Muscle layer of duodenum (tissue), 2 donors: ENCODE results near the gene SCARB2.
A peak's percentile ranks its signal among the peaks of the same experiment; 100 is the strongest.

Source experiments
- H3K27ac ChIP-seq: one replicate; pipeline ENCODE4 v1.7.0; 2013; ENCODE audit warnings: mild to moderate bottlenecking, low read length
- H3K27me3 ChIP-seq: one replicate; pipeline ENCODE4 v1.7.0; 2013; ENCODE audit warnings: low read depth, mild to moderate bottlenecking, control low read depth, low read length
- H3K36me3 ChIP-seq, 2 donors: one replicate each; pipeline ENCODE4 v1.7.0; 2013; ENCODE audit warnings: low read length in 2 of 2, control low read depth in 1 of 2, mild to moderate bottlenecking in 1 of 2; ENCODE audit not compliant: insufficient read depth in 2 of 2, control insufficient read depth in 1 of 2
- H3K4me1 ChIP-seq, 2 donors: one replicate each; pipeline ENCODE4 v1.7.0; 2013; ENCODE audit warnings: low read length in 2 of 2, mild to moderate bottlenecking in 2 of 2, control low read depth in 1 of 2, moderate library complexity in 1 of 2; ENCODE audit not compliant: insufficient read depth in 2 of 2, control insufficient read depth in 1 of 2
- H3K4me3 ChIP-seq, 2 donors: one replicate each; pipeline ENCODE4 v1.7.0; 2013; ENCODE audit warnings: low read length in 2 of 2, low read depth in 1 of 2, mild to moderate bottlenecking in 1 of 2
- H3K9me3 ChIP-seq, 2 donors: one replicate each; pipeline ENCODE4 v1.7.0; 2013; ENCODE audit warnings: low read length in 2 of 2, control low read depth in 1 of 2, mild to moderate bottlenecking in 1 of 2; ENCODE audit not compliant: control insufficient read depth in 1 of 2
- donor health status: healthy.

SCARB2 gene

DNA sequence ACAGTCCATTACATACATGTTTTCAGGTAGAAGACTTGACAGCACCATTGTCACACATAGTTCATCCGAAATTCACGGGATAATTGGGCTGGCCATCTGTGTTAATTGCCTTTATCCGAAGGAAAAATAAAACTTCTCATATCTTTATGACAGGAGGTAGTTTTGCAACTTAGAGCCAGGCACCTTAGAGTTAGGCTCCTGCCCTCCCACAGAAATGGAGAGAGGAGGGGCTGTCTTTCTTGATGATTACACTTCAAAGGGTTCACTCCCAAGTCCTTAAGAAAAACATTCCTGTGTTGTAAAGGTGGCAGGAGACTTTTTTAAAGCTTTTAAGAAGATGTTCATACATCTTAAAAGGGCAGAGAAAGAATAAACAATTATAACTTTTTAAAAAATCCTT lies 10.5 kb upstream of the SCARB2 start:
- Histone ChIP-seq H3K36me3 (no peaks in the 10 kb centered on the region), H3K27ac (no peak overlapping the region), H3K4me3 (no peak overlapping the region), H3K27me3 (no peaks in the 10 kb centered on the region), H3K4me1 (peaks cover 0 to 4% of the 10 kb centered on the region in 2 donors), H3K9me3 (no peaks in the 10 kb centered on the region)

DNA sequence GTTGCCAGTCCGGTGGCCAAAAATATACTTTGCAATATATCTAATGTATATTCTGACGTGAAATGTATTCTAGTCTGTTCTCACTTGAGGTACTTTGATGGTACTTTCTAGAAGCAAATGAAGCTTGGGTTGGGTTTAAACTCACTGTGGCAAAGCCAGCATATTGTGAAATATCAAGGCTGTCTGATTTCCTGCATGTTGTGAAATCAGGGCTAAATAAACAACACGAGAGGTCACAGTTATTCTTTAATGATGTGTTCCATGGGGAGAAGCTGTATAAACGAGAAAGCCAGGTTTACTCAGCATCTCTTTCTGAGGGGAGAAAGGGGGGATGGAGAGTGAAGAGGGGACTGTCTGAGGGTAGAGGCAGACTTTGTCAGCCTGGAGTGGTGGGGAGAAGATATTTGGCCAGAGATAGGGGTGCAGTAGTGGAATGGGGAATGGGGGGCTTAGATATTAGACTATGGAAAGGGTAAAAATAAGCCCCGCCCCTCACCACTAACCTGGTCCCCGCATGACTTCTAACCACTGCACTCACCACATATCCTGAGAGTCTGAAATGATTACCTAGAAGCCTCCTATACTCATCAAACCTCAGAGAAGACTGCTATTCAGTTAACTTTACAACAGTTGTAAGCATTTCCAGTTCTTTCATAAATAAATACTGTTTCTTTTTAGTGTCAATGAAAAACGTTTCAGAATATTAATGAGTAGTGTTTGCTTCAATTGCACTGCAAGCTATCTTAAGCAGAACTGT lies 5.9 kb upstream of the SCARB2 start:
- Histone ChIP-seq H3K27ac (no peak overlapping the region), H3K27me3 (no peaks in the 10 kb centered on the region), H3K9me3 (no peaks in the 10 kb centered on the region), H3K4me1 (peaks cover 3 to 12% of the 10 kb centered on the region in 2 donors), H3K4me3 (no peak overlapping the region), H3K36me3 (no peaks in the 10 kb centered on the region)

DNA sequence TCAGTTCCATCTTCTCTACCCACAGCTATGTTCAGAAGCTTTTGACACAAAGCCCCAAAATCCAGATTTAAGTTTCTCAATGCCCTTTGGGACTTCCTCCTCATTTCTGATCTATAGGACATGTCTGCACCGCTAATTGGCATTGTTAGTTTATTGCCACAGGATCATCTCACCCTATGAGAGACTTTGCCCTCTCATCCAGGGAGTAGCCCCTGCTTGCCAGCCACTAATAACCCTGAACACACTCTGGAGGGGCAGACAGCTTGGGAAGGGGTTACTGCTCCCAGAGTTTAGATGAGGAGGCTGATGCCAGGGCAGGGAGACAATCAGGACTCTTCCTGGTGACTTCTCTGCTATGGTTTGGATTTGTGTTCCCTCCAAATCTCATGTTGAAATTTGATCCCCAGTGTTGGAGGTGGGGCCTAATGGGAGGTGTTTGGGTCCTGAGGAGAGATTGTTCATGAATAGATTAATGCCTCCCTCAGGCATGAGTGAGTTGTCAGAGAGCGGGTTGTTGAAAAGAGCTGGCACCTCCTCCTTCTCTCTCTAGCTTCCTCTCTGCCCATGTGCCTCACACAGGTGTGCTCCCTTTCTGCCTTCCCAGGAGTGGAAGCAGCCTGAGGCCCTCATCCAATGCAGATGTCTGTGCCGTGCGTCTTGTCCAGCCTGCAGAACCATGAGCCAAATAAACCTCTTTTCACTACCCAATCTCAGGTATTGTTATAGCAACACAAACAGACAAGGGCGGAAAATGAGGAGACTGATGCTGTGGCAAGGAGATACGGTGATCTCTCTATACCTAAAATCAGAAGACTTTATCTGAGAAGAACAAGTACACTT lies 3.6 kb upstream of the SCARB2 start:
- Histone ChIP-seq H3K27me3 (no peaks in the 10 kb centered on the region), H3K9me3 (no peaks in the 10 kb centered on the region), H3K27ac (no peak overlapping the region), H3K4me3 (no peak overlapping the region), H3K36me3 (no peaks in the 10 kb centered on the region), H3K4me1 (peaks cover 7 to 16% of the 10 kb centered on the region in 2 donors)

DNA sequence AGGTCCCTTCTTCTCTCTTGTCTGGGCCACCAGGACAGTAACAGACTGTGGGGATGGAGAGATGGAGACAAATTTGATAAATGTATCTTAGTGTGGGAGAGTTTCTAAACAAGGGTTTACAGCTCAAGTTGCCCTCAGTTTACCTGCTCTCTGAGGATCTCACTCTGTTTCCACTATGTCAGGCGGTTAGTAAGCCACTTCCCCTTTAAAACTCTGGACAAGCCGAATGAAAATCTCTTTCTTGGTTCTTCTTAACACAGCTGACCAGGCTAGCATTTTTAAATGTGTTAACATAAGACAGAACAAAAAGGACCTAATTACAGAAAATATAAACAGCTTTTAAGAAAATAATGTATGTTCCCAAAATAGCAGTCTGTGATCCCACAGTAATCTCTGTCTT lies 2.9 kb upstream of the SCARB2 start:
- H3K27me3 ChIP-seq = no peaks in the 10 kb centered on the region
- no peaks in the 10 kb centered on the region for H3K36me3 ChIP-seq
- H3K9me3 ChIP-seq = no peaks in the 10 kb centered on the region
- peaks cover 13 to 20% of the 10 kb centered on the region in 2 donors for H3K4me1 ChIP-seq
- H3K4me3 ChIP-seq = no peak overlapping the region
- H3K27ac ChIP-seq = no peak overlapping the region

DNA sequence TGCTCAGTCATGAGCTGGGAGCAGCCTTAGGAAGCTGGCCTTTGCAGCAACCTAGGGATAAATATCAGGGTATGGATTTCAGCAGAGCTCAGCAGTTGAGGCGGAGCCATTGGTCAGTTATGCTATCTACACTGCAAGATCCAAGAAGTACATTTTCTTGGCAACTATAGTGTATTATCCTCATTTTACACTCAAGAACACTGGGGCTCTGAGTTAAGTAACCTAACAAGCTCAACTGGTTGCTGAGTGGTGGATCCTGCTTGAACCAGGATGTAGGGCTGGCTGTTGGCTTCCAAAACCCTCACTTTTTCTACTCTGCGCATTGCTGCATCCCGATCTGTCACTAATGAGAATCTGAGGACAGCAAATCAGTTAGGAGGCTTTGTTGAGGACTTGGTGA lies 1.5 kb upstream of the SCARB2 start:
- no peaks in the 10 kb centered on the region for H3K36me3 ChIP-seq
- no peak overlapping the region for H3K27ac ChIP-seq
- H3K4me3 ChIP-seq = no peak overlapping the region
- no peaks in the 10 kb centered on the region for H3K27me3 ChIP-seq
- no peaks in the 10 kb centered on the region for H3K9me3 ChIP-seq
- H3K4me1 ChIP-seq = peaks cover 28 to 31% of the 10 kb centered on the region in 2 donors

DNA sequence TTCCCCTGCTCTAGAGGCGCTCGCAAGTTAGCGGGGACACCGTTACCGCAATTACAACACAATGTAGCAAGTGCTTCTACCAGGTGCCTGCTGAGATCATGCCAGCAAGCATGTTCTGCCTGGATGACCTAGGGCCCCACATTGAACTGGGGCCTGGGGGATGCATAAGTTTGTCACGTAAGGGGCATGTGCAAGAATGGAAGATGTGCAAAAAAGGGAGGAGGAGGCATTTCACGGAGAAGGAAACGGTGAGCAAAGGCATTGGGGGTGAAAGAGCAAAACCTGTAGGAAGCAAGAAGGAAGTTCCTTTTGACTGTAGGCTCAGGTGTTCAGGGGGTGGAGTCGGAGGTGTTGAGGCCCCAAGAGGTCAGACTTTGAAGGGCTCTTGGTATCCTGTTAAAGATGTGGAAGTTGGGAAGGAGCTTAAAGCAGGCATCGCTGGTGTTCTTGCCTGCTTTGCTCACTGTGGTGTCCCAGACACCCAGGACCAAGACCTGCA lies 602 bp upstream of the SCARB2 start:
- H3K36me3 ChIP-seq = no peaks in the 10 kb centered on the region
- peak overlapping the region; percentile 79 to 81 for H3K4me3 ChIP-seq
- no peaks in the 10 kb centered on the region for H3K9me3 ChIP-seq
- peak overlapping the region; percentile 94 for H3K27ac ChIP-seq
- peaks cover 33 to 35% of the 10 kb centered on the region in 2 donors for H3K4me1 ChIP-seq
- no peaks in the 10 kb centered on the region for H3K27me3 ChIP-seq

DNA sequence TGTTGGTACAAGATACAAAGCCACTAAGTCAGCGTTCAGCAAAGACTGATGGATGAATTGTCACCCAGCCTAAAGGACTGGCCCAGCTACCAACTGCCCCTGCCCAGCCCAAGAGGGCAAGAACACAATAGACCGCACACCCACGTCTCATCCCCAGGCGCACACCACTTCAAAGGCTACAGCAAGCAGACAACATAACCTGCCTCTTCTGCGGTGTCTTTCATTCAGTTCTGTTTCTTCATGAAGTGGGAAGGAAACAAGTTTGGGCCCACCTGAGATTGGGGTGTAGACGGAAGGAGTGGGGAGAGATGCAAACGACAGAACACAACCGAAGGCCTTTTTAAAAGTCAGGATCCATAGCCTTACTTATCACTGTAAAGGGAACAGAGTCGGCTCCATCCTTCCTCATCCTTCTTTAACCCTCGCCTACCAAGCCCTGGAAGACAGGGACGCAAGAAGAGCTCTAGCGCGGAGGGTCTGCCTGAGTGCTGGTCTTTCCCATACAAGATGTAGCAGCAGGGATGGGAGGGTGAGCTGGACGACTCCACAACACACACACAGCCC lies 691 bp downstream of the SCARB2 start:
- H3K27me3 ChIP-seq = no peaks in the 10 kb centered on the region
- peak overlapping the region; percentile 71 to 81 for H3K4me3 ChIP-seq
- no peaks in the 10 kb centered on the region for H3K36me3 ChIP-seq
- peaks cover 42 to 45% of the 10 kb centered on the region in 2 donors for H3K4me1 ChIP-seq
- H3K9me3 ChIP-seq = no peaks in the 10 kb centered on the region
- H3K27ac ChIP-seq = peak overlapping the region; percentile 94

DNA sequence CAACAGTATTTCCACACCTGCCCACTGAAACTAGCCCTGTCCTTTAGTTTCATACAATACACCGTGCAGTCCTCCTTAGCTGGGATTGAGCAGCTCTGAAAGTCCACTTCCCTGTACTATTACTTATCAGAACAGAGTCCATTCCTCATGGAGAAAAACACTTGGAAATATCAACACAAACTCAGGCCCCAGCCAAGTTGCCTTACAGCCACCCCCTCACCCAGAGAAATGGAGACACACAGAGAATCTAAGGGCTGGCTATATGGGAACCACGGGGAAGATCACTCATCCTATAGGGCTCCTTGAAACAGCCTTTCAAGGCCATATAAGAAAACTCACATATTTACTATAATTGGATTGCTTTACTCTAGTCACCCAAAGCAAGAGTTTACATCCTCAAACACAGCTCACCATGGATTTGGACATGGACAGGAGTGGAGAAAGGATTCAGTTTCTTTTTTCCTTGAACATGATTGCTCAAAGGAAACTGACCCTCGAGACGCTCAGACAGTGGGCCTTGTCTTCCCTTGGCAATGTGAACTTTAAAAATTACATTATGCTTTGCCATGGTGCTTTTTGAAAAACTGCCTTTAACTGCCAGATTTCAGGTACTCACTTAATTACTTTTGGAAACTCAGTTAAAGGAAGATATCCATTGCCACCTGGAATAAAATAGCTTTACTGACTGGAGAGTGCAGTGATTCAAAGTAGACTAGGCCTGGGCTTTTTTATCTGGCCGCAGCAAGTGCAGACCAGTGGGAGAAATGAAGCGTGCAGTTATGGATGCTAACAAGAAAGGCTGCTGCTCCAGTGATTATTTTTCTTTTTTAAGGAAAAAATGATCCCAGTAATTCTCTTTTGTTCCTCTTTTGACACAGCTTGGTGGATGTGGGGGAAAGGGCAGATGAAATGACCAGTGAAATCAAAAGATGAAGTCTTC lies 1.6 kb downstream of the SCARB2 start:
- H3K9me3 ChIP-seq = no peaks in the 10 kb centered on the region
- no peaks in the 10 kb centered on the region for H3K36me3 ChIP-seq
- peak overlapping the region; percentile 94 for H3K27ac ChIP-seq
- H3K4me3 ChIP-seq = peak overlapping the region; percentile 71 to 81
- peaks cover 50 to 54% of the 10 kb centered on the region in 2 donors for H3K4me1 ChIP-seq
- no peaks in the 10 kb centered on the region for H3K27me3 ChIP-seq

DNA sequence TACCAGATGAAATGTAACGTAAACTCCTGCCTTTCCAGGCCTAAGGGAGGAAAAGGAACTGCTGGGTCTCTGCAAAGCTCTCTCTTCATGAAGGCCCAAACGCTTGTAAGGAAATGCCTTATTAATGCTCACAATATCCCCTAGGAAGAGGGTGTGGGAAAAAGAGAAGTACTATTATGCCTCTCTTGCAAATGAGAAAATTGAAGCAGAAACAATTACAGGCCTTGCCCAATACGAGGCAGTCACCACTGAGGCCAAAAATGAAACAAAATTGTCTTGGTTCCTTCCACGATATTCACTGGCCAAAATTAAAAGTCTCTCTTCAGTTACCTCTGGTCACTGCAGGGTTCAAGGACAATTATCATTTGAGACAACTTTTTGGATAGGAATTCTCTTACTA lies 3.2 kb downstream of the SCARB2 start:
- Histone ChIP-seq H3K4me3 (peak overlapping the region; percentile 36 to 71), H3K4me1 (peaks cover 53 to 63% of the 10 kb centered on the region in 2 donors), H3K9me3 (no peaks in the 10 kb centered on the region), H3K27me3 (no peaks in the 10 kb centered on the region), H3K36me3 (peaks cover 0 to 10% of the 10 kb centered on the region in 2 donors), H3K27ac (peak overlapping the region; percentile 94)

DNA sequence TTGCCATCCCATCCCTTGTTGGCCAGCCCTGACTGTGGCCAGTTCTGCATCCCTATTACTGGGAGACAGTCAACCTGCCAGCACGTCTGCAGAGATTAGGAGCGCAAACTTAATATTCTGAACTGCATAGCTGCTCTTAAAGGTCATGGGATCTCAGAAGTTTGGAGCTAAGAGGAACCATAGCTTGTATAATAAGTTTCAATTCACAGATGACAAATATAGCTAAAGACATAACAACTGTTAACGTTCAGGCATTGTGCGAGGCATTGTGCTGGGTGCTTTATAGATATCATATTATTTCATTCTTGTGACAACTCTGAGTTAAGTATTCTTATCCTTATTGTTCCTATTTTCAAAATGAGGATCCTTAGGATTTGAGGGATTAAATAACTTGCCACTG lies 3.7 kb downstream of the SCARB2 start:
- Histone ChIP-seq H3K9me3 (no peaks in the 10 kb centered on the region), H3K36me3 (peaks cover 0 to 10% of the 10 kb centered on the region in 2 donors), H3K4me1 (peaks cover 50 to 68% of the 10 kb centered on the region in 2 donors), H3K27me3 (no peaks in the 10 kb centered on the region), H3K4me3 (peak overlapping the region in 1 of 2 donors; percentile 71), H3K27ac (peak overlapping the region; percentile 94)
